Testis (tissue), 2 donors: ENCODE measurements around the gene ERC2.

Experiments used
- POLR2A ChIP-seq: fragments of 450-650 bp; IDR thresholded peaks from one replicate; pipeline ENCODE4 v1.6.1; 2017; ENCODE audit warnings: antibody characterized with exemption, mild to moderate bottlenecking, moderate library complexity
- TF ChIP-seq, protein P1 (sequence below), 3 experiments: fragments of 450-650 bp in 2 of 3; fragments of 200-600 bp in 1 of 3; sonication (generic) in 1 of 3; IDR thresholded peaks; one replicate each; pipeline ENCODE4 v1.5.1; 2016 to 2019; ENCODE audit warnings: antibody characterized with exemption in 3 of 3, mild to moderate bottlenecking in 2 of 3, moderate library complexity in 1 of 3

DNA sequence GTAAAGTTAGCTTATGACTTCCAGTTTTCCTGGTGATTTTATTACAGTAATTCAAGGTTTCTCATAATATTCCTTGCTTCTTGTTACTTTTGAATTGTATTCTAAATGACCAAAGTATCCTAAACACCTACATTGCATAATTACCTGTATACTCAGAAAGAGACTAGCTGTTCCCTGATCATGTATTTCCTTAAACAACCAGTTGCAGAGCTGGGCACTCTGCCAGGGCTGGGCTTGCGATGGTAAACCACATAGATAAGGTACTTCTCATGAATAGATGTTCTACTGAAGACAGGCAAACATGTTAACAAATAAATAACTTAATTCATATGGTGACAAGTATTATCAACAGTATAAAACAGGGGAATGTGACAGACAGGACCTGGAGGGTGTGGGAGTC, 838.8 kb downstream of the ERC2 start:
- no peak for TF ChIP-seq POLR2A
- TF ChIP-seq, protein P1, sequence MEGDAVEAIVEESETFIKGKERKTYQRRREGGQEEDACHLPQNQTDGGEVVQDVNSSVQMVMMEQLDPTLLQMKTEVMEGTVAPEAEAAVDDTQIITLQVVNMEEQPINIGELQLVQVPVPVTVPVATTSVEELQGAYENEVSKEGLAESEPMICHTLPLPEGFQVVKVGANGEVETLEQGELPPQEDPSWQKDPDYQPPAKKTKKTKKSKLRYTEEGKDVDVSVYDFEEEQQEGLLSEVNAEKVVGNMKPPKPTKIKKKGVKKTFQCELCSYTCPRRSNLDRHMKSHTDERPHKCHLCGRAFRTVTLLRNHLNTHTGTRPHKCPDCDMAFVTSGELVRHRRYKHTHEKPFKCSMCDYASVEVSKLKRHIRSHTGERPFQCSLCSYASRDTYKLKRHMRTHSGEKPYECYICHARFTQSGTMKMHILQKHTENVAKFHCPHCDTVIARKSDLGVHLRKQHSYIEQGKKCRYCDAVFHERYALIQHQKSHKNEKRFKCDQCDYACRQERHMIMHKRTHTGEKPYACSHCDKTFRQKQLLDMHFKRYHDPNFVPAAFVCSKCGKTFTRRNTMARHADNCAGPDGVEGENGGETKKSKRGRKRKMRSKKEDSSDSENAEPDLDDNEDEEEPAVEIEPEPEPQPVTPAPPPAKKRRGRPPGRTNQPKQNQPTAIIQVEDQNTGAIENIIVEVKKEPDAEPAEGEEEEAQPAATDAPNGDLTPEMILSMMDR (IDR thresholded peaks at IDR 0.05), result no peak
